Measurements from ENCODE around the gene BACE1. TPM values are rescaled to one million over a fixed set of nuclear protein-coding genes. Genes with fewer than 3 reads are reported as not detected.

BACE1 gene
- total and polyA plus RNA-seq, 10 of the 15 experiments (the other 5 are each of a cell fraction or from before 2014, with no cell fraction given), result 0.07 to 1.6 (median 0.32) TPM

DNA sequence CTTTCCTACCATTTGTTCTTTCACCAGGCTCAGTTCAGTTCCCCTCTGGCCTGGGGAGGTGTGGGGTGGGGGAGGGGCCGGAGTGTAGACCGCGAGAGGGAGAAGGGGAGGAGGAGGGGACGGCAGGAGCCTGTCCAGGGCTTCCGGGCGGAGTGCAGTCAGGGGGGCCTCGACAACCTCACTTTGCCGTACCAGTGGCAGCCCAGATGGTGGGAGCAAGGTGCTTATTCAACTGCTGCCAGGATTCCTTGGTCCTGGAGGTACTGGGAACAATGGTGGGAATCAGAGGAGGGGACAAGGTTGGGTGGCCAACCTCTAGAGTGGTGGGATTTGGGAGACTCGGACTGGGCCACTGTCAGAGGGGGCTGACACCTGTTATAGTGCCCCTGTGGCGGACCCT is 1.2 kb downstream of the BACE1 start:
- no peaks in the 10 kb centered on the region for H4K20me1 ChIP-seq (ENCODE audit: control insufficient read depth, insufficient read depth)
- SMC1A ChIA-PET (ENCODE audit: uncharacterized antibody, unreplicated experiment), result no interaction called here
- WGBS (ENCODE audit: insufficient coverage, insufficient replicate concordance, low lambda C conversion rate, missing lambda C conversion rate), result 38% methylated on average over 7 of the region's 10 CpGs
- no peaks in the 10 kb centered on the region for H3K9me3 ChIP-seq (replicated peaks; ENCODE audit: control insufficient read depth, insufficient read depth, low read length)
- TF ChIP-seq TCF7 (IDR thresholded peaks at IDR 0.05; ENCODE audit: borderline replicate concordance), result no peak
- TF ChIP-seq NFYA (IDR thresholded peaks at IDR 0.05; ENCODE audit: borderline replicate concordance, low read depth, low read length), result no peak
- no peak overlapping the region for H3K4me3 ChIP-seq
- POLR2A ChIA-PET, result interaction anchor here (0.6 kb wide), 2 partner anchors 100 to 192 kb away, joined by 4 to 5 read pairs; no protein-coding TSS in a partner anchor
- H3K36me3 ChIP-seq (ENCODE audit: control insufficient read depth in 2 of 2, insufficient read depth in 2 of 2, low read length in 1 of 2), result no peaks in the 10 kb centered on the region; a peak in 1 of 4 replicates
- in situ Hi-C loops (cut with MboI) (no loop called here), intact Hi-C loops (cut with micrococcal nuclease; ENCODE audit: unreplicated experiment) (no loop called here)
- CTCF ChIA-PET, result no interaction called here
- no peaks in the 10 kb centered on the region for H3K79me2 ChIP-seq (ENCODE audit: control insufficient read depth, insufficient read depth, low read length)
- peaks cover 10 to 22% of the 10 kb centered on the region in 2 experiments for H3K27me3 ChIP-seq (replicated peaks in 1 of 2; ENCODE audit: control insufficient read depth in 2 of 2, insufficient read depth in 2 of 2, low read length in 1 of 2)
- RAD21 ChIA-PET (ENCODE audit: unreplicated experiment), result interaction anchor here (1.3 kb wide), 1 partner anchor 83 kb away, joined by 3 read pairs; the partner anchor contains the start of gene PCSK7
- FAIRE-seq (no peak), ATAC-seq (peak; percentile 13; the same call in 1 of the 3 replicates), DNase-seq (ENCODE audit: low read depth, low spot score) (no peak)
- H2AFZ ChIP-seq (ENCODE audit: control insufficient read depth, low read depth, low read length), result no peak overlapping the region
- BruUV-seq (replicated peaks), result no TSS peak
- H3K27ac ChIP-seq (ENCODE audit: control insufficient read depth, insufficient read depth), result no peak overlapping the region
- no peak overlapping the region for H3K9ac ChIP-seq (ENCODE audit: control insufficient read depth, insufficient read depth, low read length)
- peaks cover 3% of the 10 kb centered on the region for H3K4me1 ChIP-seq (ENCODE audit: control insufficient read depth, insufficient read depth, low read length)
- H3K4me2 ChIP-seq (ENCODE audit: control insufficient read depth, insufficient read depth), result no peak overlapping the region

DNA sequence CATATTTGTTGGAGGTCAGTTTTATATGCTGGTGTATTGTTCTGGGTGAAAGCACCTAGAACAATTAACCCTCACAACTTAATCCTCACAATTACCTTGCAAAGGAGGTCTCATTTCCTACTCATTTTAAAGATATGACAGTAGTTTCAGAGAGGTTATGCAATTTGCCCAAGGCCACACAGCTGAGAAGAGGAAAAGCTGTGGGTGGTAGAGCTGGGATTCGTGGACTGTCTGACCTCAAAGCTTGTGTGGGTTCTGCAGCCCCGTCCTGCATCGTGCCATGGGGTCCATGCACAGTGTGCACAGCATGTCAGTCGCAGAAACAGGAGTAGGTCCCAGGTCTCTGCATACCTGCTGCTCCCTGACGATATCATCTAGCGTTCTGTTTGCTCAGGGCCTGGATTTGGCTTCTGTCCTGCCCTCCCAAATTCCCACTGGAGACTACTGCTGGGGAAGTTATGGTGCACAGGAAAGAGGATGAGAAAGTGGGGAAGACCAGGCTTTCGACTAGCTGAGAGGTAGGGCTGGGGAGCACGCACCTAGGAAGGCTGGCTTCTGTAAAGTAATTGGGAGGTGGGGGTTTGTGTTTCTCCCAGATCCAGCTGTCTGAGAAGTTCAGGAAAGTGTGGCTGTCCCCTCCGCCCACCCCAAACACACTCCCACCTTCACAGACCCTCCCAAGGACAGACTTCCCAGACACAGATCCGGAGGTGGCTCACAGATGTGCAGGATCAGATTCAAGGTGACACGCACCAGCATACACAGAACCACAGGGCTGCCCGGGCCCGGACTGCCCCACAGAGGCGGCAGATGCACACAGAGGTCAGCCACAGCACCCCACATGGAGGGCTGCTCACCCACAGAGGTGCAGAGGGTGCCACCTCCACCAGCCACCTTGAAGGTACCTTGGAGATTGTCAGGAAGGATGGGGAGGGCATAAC is 2.0 kb downstream of the BACE1 start:
- peaks cover 3% of the 10 kb centered on the region for H3K4me1 ChIP-seq (ENCODE audit: control insufficient read depth, insufficient read depth, low read length)
- BruUV-seq (replicated peaks), result no TSS peak
- H3K4me3 ChIP-seq, result no peak overlapping the region
- H3K27me3 ChIP-seq (replicated peaks in 1 of 2; ENCODE audit: control insufficient read depth in 2 of 2, insufficient read depth in 2 of 2, low read length in 1 of 2), result peaks cover 10 to 22% of the 10 kb centered on the region in 2 experiments
- H2AFZ ChIP-seq (ENCODE audit: control insufficient read depth, low read depth, low read length), result no peak overlapping the region
- ATAC-seq (peak; percentile 34; the same call in 2 of the 3 replicates), FAIRE-seq (no peak), DNase-seq (ENCODE audit: low read depth, low spot score) (no peak)
- WGBS (ENCODE audit: insufficient coverage, insufficient replicate concordance, low lambda C conversion rate, missing lambda C conversion rate), result 45% methylated on average over 14 of the region's 14 CpGs
- no peak overlapping the region for H3K4me2 ChIP-seq (ENCODE audit: control insufficient read depth, insufficient read depth)
- POLR2A ChIA-PET, result interaction anchor here (0.6 kb wide), 1 partner anchor 193 kb away, joined by 5 read pairs; no protein-coding TSS in a partner anchor
- H3K9ac ChIP-seq (ENCODE audit: control insufficient read depth, insufficient read depth, low read length), result no peak overlapping the region
- SMC1A ChIA-PET (ENCODE audit: uncharacterized antibody, unreplicated experiment), result interaction anchor here (0.6 kb wide), 1 partner anchor 84 kb away, joined by 3 read pairs; no protein-coding TSS in a partner anchor
- in situ Hi-C loops (cut with MboI) (no loop called here), intact Hi-C loops (cut with micrococcal nuclease; ENCODE audit: unreplicated experiment) (no loop called here)
- RAD21 ChIA-PET (ENCODE audit: unreplicated experiment), result no interaction called here
- no peaks in the 10 kb centered on the region for H4K20me1 ChIP-seq (ENCODE audit: control insufficient read depth, insufficient read depth)
- H3K9me3 ChIP-seq (replicated peaks; ENCODE audit: control insufficient read depth, insufficient read depth, low read length), result no peaks in the 10 kb centered on the region
- H3K79me2 ChIP-seq (ENCODE audit: control insufficient read depth, insufficient read depth, low read length), result no peaks in the 10 kb centered on the region
- H3K36me3 ChIP-seq (ENCODE audit: control insufficient read depth in 2 of 2, insufficient read depth in 2 of 2, low read length in 1 of 2), result no peaks in the 10 kb centered on the region; a peak in 1 of 4 replicates
- CTCF ChIA-PET, result no interaction called here
- no peak overlapping the region for H3K27ac ChIP-seq (ENCODE audit: control insufficient read depth, insufficient read depth)
- TF ChIP-seq RUNX3 (IDR thresholded peaks at IDR 0.05; ENCODE audit: low read length) (no peak), NRF1 (conservative IDR thresholded peaks at IDR 0.05; ENCODE audit: low read depth, low read length) (no peak), PAX8 (IDR thresholded peaks at IDR 0.05) (no peak), KAT2A (conservative IDR thresholded peaks at IDR 0.05; ENCODE audit: control insufficient read depth, low read depth, low read length) (no peak), TARDBP (IDR thresholded peaks at IDR 0.05; ENCODE audit: borderline replicate concordance) (no peak), STAT1 (conservative IDR thresholded peaks at IDR 0.05) (no peak), DPF2 (IDR thresholded peaks at IDR 0.05) (no peak), NFYB (IDR thresholded peaks at IDR 0.05; ENCODE audit: insufficient read depth, low read depth, low read length) (no peak)
- TF ChIP-seq, protein P1, sequence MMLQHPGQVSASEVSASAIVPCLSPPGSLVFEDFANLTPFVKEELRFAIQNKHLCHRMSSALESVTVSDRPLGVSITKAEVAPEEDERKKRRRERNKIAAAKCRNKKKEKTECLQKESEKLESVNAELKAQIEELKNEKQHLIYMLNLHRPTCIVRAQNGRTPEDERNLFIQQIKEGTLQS (IDR thresholded peaks at IDR 0.05; ENCODE audit: borderline replicate concordance, extremely low read depth, low read depth, low read length), result no peak
- TF ChIP-seq, protein P2, sequence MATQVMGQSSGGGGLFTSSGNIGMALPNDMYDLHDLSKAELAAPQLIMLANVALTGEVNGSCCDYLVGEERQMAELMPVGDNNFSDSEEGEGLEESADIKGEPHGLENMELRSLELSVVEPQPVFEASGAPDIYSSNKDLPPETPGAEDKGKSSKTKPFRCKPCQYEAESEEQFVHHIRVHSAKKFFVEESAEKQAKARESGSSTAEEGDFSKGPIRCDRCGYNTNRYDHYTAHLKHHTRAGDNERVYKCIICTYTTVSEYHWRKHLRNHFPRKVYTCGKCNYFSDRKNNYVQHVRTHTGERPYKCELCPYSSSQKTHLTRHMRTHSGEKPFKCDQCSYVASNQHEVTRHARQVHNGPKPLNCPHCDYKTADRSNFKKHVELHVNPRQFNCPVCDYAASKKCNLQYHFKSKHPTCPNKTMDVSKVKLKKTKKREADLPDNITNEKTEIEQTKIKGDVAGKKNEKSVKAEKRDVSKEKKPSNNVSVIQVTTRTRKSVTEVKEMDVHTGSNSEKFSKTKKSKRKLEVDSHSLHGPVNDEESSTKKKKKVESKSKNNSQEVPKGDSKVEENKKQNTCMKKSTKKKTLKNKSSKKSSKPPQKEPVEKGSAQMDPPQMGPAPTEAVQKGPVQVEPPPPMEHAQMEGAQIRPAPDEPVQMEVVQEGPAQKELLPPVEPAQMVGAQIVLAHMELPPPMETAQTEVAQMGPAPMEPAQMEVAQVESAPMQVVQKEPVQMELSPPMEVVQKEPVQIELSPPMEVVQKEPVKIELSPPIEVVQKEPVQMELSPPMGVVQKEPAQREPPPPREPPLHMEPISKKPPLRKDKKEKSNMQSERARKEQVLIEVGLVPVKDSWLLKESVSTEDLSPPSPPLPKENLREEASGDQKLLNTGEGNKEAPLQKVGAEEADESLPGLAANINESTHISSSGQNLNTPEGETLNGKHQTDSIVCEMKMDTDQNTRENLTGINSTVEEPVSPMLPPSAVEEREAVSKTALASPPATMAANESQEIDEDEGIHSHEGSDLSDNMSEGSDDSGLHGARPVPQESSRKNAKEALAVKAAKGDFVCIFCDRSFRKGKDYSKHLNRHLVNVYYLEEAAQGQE (IDR thresholded peaks at IDR 0.05; ENCODE audit: low read depth, low read length), result no peak

Measured in GM12878 (cell line).